NCI-H146 treated with DMSO at 0.1 percent for 48 hours (cell line): ENCODE results near the gene PTGES3.
"Not testable (repeated sequence)": the region's sequence is repeated elsewhere in the genome, so short reads cannot be mapped to it uniquely, and the experiment has no call there.

Experiments used
- DNase-seq: peaks from one replicate; lab custom pipeline; 2025; ENCODE audit not compliant: unreplicated experiment; lab: John Stamatoyannopoulos, UW

Gene PTGES3, protein sequence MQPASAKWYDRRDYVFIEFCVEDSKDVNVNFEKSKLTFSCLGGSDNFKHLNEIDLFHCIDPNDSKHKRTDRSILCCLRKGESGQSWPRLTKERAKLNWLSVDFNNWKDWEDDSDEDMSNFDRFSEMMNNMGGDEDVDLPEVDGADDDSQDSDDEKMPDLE

DNA sequence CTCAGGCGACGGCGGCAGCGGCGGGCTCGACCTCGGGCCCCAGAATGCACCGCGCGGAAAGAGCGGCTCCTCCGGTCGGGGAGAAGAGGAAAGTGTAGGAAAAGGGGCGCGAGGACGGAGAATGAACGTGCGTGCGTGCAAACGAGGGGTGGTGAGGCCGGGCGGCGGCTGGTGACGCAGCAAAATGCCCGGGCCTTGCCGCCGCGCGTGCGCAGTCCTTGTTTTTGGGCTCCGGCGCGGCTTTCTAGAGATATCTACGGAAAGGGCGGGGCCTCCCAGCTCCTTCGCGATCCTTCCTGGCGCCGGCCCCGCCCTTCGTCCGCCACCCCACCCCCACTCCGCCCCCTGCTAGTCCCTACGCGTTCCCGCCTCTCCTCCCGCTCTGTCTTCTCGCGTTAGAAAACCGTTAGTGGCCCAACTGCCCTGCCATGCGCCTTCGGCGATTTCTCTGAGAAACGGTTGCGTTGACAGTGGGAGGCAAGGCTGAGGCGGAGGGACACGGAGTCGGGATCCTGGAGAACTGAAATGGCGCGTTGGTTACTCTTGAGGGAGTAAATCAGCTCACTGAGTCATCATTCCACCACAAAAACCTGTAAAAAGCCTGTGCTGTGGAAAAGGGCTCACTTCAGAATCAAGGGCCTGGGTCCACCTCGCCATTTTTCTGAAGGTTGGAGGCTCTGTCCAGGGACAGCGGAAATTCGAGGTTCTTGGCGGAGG lies at the start of gene PTGES3:
Gene PTGES3 (minus strand): TSS at position 156 of the 717 bp plus-strand sequence. CDS start 285 bp downstream, outside the sequence.
- DNase-seq = peak; percentile 97

DNA sequence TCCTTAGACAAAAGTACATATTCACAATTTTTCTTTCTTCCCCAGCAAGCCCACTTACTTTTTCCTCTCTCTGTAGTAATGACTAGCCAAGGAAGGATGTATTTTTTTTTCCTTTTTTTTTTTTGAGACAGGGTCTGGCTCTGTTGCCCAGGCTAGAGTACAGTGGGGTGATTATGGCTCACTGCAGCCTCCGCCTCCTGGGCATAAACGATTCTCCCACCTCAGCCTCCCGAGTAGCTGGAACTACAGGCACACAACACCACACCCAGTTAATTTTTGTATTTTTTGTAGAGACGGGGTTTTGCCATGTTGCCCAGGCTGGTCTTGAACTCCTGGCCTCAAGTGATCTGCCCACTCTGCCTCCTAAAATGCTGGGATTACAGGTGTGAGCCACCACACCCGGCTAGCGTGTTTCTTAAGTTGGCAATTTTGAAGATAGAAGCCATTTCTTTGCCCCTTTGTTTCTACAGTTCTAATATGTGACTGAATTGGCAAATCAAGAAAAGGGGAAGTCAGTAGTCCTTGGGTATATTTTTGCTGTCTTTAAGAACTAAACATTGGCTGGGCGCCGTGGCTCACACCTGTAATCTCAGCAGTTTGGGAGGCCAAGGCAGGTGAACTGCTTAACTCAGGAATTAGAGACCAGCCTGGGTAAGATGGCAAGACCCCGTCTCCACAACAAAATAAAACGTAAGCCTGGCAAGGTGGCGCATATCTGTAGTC lies 40.2 kb upstream of the PTGES3 start:
- DNase-seq = no peak

DNA sequence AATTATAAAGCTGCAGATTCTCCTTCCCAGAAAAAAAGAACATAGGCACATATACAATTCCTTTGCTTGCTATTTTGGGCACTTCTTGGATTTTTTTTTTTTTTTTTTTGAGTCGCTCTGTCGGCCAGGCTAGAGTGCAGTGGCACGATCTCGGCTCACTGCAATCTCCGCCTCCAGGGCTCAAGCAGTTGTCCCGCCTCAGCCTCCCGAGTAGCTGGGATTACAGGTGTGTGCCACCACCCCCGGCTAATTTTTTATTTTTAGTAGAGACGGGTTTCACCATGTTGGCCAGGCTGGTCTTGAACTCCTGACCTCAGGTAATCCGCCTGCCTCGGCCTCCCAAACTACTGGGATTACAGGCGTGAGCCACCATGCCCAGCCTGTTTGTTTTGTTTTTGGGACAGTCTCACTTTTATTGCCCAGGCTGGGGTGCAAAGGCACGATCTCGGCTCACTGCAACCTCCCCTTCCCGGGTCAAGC lies 38.2 kb upstream of the PTGES3 start:
- not testable (repeated sequence) for DNase-seq

DNA sequence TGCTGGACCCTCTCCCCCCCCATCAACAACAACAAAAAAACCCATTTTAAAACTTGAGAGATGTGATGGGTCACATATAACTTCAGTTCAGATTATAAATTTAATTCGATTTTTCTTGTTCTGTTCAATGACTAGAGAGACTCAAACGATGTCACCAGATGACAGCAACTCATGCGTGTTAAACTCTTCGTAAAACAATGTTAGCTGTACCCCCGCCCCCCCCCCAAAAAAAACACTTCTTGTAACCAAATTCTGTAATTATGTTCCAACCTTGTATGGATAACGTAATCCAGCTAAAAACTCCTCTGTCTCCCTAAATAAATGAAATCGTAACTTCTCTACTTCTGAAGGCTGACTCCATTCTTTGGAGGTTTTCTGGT lies 37.6 kb upstream of the PTGES3 start:
- no peak for DNase-seq

DNA sequence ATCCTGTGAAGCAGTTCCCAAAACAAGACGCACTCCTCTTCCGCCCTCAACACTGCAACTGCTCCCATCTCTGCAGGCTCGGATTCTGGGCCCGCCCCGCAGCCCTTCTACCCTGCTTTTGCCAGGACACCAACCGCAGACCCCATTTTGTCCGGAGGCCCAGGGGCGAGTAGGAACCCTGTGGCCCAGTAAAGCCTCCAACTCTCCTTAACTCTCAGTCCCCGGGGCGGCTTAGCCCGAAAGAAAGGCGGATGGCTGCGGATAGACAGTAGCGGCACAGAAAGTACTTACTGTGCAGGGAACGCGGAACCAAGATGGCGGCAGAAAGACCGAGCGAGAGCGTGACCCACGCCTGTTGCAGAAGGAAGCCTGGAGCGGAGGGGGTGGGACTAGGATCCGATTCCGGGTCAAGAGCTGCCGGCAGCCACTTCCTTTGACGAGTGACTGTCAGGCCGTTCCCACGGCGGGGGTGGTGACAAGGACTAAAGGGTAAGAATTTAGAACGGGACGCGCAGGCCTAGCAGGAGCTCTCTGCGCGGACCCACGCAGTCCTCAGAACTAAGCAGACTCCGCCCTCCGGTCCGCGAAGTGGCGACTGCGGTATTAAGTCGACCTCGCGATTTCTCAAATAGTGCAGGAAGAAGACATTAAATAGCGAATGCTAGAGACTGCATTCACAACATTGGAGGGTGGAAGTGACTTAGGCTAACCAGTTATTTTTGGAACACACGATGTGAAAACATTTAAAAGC lies 37.1 kb upstream of the PTGES3 start, which contains the start of gene NACA:
Gene NACA (minus strand): TSS at position 328 of the 751 bp plus-strand sequence. CDS start 778 bp downstream, outside the sequence.
- peak; percentile 93 for DNase-seq

DNA sequence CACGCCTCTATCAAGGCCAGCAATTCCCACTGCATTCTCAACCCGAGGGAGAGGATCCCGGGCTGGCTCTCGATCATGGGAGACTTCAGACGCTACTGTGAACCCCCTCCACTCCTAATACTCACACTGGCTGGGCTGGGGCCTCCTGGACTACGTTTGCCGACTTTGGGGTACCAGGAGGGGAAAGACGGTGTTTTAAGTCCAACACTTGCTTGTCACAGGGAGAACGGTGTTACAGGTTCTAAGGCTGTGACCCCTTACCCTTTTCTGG lies 36.6 kb upstream of the PTGES3 start:
- DNase-seq = no peak

DNA sequence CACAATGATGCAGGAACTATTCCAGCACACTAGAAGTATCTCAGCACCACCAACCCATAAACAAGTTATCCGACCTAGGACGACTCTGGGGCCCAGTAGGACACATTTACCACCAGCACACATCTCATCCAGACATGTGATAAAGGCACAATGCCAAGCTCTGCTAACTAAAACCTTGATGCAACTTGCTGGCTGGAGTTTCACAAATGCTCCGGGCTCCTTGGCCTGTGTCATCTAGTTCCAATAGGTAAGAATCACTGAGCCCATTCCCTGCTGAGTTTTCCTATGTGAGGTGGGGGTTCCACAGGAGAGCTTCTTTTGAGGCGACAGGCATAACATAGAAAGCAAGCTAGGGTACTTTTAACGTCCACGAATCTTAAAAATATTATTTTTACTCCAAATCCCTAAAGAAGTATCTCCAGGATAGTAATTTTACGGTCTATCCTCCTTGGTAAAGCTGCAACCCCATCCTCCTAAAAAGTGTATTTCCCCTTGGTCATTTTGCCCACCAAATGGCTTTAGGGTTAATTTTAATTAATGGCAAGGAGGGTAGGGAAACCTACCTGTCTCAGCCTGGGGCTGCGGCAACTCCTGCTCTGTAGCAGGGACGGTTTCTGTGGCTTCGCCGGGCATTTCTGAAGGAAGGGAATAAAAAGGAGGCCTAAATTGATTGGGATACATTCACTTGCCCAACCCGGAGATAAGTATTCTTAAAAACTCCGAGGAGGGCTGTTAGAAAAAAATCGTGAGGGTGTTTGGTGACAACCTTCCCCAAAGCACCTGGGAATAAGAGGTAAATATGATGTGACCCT lies 36.0 kb upstream of the PTGES3 start:
- DNase-seq = no peak

DNA sequence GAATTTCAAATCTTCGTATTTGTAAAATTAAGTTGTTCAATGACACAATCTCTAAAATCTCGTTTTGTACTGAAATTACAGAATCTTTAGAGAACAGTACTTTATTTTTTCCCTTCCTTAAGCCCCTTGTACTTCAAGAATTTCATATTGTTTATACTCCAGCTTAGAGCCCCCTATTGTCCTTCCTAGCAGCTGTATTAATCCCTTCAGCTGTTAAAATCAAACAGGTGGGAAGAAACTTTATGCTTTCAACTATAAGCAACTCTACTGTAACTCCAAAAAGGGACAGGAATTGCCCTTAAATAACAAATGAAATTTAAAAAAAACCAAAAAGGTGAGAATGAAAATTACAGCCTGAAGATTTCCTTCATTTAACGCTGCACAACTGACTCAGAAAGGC lies 35.3 kb upstream of the PTGES3 start:
- DNase-seq = no peak

DNA sequence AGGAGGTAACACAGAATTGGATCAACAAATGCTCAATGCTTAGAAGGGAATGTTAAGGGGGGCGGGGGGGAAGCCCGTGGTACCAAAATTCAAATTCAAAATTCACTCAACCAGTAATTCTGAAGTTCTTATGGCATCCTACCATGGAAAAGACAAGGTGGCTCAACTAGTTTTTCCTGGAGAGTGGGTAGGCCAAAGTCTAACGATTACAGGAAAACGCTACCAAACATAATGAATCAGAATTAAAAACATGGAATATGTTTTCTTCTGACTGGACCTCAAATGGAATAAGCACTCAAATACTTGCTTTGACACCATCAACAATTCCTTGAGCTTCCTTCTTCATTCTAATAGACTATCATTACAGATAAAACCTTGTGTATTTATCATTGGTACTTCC lies 34.7 kb upstream of the PTGES3 start:
- DNase-seq = no peak

DNA sequence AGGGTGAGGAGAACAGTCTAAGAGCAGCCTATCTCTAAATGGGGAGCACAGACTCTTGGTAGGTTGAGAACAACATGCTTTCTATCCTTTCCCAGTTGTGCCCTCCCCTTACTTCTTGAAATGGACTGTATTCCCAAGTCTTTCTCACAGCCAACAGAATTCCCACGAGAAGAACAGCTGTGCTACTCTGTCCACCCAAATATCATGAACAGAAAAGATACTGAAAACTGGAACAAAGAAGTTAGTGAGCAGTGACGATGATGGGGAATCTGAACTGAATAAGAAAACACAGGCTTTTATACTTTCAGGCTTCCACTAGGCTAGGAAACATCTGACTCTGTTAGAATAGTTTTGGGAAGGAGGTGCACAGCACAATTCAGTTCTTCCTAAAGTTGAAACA lies 33.6 kb upstream of the PTGES3 start:
- DNase-seq = no peak

DNA sequence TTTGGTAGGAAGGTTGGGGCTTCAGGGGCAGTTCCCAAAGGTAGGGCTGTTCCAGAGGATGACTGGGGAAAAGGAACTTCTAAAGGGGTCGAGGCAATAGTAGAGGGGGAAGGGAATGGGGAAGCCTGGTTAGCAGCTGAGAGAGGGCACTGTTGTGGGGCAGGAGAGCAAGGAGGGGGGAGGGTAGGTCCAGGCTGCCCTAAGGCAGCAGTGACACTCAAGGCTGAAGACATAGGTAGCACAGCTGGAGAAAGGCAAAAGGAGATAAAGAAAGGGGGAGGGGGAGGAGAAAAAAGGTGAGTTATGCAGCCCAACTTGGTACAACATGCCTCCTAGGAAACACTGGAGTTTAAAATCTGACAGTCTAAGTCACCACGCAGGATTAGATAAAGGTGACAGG lies 33.1 kb upstream of the PTGES3 start:
- no peak for DNase-seq

DNA sequence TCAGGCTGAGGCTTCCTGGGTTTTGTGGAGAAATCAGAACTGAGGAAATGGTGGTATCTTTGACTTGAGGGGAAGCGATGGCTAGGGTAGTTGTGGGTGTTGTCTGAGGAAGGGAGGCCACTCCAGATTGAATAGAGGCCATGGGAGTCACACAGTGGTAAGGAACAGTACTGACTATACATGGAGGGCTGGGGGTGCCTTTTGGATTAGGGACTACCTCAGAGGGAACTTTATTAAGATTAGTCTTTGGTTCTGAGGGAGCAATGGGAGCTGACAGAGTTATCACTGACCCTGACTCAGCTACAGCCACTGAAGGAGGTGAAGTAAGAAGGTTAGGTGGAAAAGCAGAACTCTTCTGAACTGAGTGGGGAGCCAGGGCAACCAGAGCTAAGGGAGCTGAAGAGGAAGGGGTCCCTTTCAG lies 32.7 kb upstream of the PTGES3 start:
- no peak for DNase-seq

DNA sequence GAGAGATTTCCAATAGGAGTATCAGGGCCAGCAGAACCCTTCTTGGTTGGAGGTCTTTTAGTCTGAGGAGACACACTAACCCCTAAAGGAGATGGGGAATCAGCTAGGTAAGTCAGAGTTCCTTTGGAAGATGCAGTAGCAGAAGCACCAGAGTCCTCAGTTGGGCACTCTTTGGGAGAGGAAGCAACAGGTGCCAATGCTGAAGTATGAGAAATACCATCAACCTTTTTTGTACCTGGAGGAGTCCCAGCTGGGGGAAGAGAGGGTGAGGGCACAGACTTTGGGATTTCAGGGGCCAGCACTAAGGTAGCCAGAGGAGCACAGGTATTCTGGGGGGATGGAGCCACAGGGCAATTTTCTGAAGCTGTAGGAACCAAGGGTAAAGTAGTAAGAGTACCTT lies 31.0 kb upstream of the PTGES3 start:
- no peak for DNase-seq

DNA sequence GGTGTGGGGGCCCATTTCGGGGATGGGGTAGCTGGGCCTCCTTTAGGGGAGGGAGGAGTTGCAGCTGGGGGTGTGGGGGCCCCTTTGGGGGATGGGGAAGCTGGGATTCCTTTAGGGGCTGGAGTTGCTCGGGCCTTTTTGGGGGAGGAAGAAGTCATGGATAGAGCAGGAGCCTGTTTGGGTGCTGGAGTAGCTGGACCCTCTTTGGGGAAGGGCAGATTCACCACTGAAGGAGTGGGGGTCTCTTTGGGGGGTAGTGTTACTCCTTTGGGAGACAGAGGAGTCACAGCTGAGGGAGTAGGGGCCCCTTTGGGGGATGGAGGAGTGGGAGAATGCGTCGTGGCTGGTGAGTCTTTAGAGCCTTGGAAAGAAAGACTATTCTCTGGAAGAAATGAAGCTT lies 30.6 kb upstream of the PTGES3 start:
- no peak for DNase-seq

DNA sequence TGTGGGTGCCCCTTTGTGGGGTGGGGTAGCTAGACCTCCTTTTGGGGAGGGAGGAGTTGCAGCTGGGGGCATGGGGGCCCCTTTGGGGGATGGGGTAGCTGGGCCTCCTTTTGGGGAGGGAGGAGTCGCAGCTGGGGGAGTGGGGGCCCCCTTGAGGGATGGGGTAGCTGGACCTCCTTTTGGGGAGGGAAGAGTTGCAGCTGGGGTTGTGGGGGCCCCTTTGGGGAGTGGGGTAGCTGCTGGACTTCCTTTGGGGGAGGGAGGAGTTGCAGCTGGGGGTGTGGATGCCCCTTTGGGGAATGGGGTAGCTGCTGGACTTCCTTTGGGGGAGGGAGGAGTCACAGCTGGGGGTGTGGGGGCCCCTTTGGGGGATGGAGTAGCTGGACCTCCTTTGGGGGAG lies 30.1 kb upstream of the PTGES3 start:
- DNase-seq = no peak

DNA sequence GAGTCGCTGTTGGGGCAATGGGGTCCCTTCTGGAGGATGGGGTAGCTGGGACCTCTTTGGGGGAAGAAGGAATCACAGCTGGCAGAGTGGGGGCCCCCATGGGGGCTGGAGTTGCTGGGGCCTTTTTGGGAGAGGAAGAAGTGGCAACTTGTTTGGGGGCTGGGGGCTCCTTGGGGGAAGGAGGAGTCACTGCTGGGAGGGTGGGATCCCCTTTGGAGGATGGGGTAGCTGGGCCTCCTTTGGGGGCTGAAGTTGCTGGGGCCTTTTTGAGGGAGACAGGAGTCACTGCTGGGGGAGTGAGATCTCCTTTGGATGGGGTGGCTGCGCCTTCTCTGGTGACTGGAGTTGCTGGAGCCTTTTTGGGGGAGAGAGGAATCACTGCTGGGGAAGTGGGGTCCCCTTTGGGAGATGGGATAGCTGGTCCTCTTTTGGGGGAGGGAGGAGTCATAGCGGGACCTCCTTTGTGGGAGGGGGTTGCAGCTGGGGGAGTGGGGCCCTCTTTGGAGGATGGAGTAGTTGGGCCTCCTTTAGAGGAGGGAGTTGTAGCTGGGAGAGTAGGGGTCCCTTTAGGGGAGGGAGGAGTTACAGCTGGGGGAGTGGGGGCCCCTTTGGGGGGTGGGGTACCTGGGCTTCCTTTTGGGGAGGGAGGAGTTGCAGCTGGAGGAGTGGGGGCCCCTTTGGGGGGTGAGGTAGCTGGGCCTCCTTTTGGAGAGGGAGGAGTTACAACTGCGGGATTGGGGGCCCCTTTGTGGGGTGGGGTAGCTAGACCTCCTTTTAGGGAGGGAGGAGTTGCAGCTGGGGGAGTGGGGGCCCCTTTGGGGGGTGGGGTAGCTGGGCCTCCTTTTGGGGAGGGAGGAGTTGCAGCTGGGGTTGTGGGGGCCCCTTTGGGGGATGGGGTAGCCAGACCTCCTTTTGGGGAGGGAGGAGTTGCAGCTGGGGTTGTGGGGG lies 29.1 kb upstream of the PTGES3 start:
- DNase-seq = no peak

DNA sequence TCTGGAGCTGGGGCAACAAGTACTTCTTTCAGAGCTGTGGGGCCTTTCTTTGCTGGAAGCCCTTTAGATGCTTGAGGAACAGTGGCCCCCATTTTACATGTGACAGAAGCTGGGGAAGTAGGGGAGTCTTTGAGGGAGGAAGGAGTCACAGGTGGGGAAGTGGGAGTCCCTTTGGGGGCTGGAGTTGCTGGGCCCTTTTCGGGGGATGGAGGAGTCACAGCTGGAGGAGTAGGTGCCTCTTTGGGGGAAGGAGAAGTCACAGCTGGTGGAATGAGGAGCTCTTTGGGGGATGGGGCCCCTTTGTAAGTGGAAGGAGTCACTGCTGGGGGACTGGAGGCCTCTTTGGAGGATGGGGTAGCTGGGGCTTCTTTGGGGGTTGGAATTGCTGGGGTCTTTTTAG lies 28.4 kb upstream of the PTGES3 start:
- no peak for DNase-seq

DNA sequence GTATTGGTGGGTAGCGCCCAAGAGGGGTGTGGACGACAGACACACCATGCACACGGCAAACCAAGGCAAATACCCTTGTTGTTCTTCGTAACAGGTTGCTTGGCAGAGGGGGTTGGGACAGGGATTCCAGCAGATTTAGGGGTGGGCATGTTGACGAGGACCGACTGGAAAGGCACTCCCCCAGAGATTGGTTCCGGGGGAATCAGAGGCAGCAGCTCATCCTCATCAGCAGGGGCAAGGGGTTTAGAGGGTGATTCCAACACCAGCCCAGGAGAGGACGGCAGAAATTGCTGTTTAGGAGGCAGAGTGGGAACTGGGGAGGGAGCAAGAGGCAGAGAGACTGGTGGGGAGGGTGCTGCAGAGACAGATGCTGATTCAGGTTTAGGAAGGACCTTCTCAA lies 27.7 kb upstream of the PTGES3 start:
- no peak for DNase-seq

DNA sequence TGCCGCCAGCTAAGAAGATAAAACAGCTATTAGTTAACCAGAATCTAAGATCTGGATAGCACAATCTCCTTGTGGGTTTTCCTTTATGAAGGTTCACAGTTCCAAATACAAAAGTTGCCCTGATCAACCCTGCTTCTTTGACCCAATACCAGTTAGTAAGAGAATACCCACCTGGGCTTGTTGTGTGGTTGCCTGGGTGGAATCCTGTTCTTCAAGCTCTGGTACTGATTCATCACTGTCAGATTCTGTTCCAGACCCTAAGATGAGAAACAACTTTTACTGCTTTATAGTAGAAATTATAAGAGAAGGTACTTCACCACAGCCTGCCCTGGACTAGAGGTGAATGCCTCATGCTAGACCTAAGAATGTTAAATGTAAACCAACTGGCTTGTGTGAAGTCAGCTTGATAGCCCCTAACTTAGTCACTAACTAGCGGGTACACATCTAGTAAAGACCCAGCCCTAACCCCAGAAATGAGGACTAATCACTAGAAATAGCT lies 26.4 kb upstream of the PTGES3 start:
- DNase-seq = no peak
